Cardiac fibroblast (primary cell): ENCODE data around the gene MFN2.
A peak's percentile ranks its signal among the peaks of the same experiment; 100 is the strongest.

ENCODE experiments used
- DNase-seq, 2 donors: peaks; one replicate each; pipeline versions ENCODE4 v3.0.0 to v3.0.0-alpha.2; 2010; ENCODE audit warnings: low read depth in 2 of 2
- H3K4me3 ChIP-seq, 2 donors: replicated peaks in 1 of 2; 1 replicate in 1 of 2; 2 replicates in 1 of 2; pipeline ENCODE4 v1.5.1; 2011; ENCODE audit warnings: low read depth in 2 of 2, low read length in 2 of 2, mild to moderate bottlenecking in 2 of 2, moderate library complexity in 1 of 2
- CTCF ChIP-seq: IDR thresholded peaks from one replicate; pipeline ENCODE4 v1.5.1; 2011; ENCODE audit warnings: low read depth, mild to moderate bottlenecking, low read length, inconsistent platforms

Gene MFN2

GRCh38 chr1:11960276-11960675, 20.0 kb upstream of the MFN2 start:
- no peak overlapping the region for H3K4me3 ChIP-seq
- no peak for DNase-seq
- no peak for TF ChIP-seq CTCF

- no peak overlapping the region for H3K4me3 ChIP-seq
- TF ChIP-seq CTCF: no peak
- no peak for DNase-seq
Observed at GRCh38 chr1:11960715-11961114, 19.5 kb upstream of the MFN2 start.

GRCh38 chr1:11961230-11961629, 19.0 kb upstream of the MFN2 start:
- peak in 1 of 2 donors; percentile 81 for DNase-seq
- no peak overlapping the region for H3K4me3 ChIP-seq
- TF ChIP-seq CTCF: no peak

GRCh38 chr1:11963622-11964021, 16.6 kb upstream of the MFN2 start:
- no peak overlapping the region for H3K4me3 ChIP-seq
- no peak for TF ChIP-seq CTCF
- no peak for DNase-seq

GRCh38 chr1:11964656-11965055, 15.6 kb upstream of the MFN2 start:
- no peak for TF ChIP-seq CTCF
- H3K4me3 ChIP-seq: no peak overlapping the region
- DNase-seq: no peak

GRCh38 chr1:11967028-11967547, 13.2 kb upstream of the MFN2 start:
- peak; percentile 39 for TF ChIP-seq CTCF
- DNase-seq: peak; percentile 41 to 57

More at GRCh38 chr1:11967028-11967547, 13.2 kb upstream of the MFN2 start:
- H3K4me3 ChIP-seq: no peak overlapping the region
